GM18861 (cell line): ENCODE data around the gene ATXN10.
"Not testable (repeated sequence)": the region's sequence is repeated elsewhere in the genome, so short reads cannot be mapped to it uniquely, and the experiment has no call there.

Source experiments
- ATAC-seq: cut with Tn5 transposase; IDR thresholded peaks from one replicate; pipeline ENCODE4 v1.9.1; 2021; ENCODE audit not compliant: unreplicated experiment

Gene ATXN10

DNA sequence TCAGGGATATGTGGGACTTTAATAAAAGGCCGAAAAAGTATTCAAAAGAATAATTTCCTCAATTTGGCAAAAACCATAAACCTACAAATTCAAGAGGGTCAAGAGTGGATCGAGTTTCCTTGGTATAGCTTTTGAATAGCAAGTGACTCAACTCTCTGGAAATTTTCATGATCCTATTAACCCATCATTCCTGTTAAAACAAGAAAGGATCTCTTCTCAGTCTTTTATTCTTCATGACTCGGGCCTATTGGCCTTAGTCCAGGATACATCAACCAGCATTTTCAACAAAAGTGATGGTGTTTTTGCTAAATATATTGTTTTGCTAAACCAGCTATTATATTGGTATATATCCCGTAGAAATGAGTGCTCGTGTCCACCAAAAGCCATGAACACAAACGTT is 110.3 kb downstream of the ATXN10 start:
- no peak for ATAC-seq

DNA sequence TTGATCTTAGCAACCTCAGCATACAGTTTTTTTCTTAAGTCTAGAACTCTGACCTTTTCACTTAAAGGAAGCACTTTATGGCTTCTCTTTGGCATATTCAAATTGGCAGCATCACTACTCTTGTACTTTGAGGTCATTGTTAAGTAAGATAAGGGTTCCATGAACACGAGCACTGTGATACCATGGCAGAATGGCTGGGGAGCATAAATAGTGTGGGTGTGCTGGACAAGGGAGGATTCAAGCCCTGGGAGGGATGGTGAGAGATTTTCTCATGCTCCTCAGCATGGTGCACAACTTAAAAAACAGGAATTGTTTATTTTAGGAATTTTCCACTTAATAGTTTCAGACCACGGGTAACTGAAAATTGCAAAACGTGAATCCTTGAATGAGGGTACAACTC is 111.4 kb downstream of the ATXN10 start:
- ATAC-seq: no peak

DNA sequence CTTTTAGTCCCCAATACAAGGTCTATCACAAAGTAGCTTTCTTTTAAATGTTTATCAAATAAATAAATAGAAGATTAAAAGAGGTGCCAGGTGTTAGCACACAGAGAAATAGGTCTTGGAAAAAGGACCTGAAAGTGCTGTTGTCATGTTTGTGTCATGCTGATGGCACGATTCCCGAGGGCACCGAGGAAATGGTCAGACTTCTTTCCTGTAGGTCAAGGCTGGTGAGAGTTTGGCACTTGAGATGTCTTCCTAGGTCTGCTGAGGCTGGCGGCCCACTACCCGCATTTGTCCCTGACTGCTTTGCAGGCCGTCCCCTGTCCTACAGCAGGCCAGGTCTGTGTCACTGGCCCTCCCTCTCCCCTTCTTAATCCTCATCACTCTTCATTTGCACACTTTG is 112.1 kb downstream of the ATXN10 start:
- ATAC-seq: no peak

DNA sequence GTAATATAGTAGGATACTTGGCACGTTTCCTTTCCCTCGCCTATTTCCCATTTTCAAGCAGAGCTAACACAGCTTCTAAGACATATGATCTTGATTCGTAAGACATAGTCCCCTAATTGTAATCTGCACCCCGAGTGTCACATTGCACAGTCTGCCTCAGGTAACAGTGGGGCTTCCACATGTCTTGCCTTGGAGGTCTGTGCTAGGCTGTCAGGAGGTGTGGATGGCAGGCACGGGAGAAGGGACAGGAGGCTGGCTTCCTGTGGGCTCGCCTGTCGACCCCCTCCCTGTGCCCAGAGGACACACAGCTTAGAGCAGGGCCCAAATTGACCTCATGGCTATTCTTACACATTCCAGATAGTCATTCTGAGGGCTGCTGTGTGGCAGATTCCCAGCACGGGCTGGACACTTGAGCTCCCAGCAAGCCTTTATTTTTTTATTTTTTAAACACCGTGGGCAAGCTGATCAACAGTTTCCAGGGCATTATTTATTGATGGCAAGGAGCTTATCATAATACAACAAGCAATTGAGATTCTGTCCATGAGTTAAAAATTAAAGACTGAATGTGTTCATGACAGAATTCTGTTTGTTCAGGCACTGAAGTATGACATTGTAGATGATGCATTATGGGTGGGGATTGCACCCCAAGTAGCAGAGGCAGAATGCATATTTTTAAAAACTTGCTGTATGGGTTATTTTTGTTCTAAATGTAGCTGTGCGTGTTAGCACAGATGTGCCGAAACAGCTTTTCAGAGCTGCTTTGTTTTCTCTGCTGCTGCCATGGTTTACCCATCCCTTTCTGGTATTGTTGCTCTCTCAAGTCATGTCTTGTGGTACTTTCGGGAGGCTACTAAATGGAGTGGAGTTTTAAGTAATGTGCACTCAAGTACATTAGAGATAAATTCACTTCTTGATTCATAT is 113.0 kb downstream of the ATXN10 start:
- no peak for ATAC-seq

DNA sequence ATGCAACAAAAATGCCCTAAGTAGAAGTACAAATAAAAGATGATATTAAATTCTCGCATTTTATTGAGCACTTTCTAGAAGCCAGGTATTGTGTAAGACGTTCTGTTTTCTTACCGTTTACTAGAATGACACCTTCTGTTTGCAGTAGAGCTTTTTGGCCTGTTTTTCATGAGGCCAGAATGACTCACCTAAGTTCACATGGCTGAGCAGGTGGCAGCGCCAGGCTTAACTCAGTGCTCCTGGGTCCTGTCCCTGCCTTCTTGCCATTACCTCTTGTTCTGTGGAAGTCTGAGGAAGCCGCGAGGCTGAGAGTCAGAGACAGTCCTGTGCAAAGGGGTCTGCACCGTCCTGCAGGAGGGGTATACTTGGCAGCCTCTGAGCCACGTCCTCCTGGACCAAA is 113.8 kb downstream of the ATXN10 start:
- ATAC-seq: no peak

DNA sequence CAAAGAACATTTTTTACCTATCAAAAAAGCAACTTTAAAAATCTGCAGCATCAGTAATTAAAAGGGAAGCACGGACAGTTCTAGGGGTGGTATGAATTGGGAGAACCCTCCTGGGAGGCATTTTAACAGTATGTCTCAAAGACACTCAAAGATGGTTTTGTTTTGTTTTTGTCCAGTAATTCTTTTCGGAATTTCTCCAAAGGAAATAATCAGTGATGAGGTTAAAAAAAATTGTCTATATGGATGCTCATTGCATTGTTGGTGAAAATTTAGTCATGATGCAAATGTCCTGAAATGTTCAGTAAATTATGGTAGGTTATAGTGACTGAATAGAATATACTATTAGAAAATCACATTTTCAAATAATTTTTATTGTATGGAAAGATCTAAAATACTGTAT is 115.1 kb downstream of the ATXN10 start:
- ATAC-seq: no peak

DNA sequence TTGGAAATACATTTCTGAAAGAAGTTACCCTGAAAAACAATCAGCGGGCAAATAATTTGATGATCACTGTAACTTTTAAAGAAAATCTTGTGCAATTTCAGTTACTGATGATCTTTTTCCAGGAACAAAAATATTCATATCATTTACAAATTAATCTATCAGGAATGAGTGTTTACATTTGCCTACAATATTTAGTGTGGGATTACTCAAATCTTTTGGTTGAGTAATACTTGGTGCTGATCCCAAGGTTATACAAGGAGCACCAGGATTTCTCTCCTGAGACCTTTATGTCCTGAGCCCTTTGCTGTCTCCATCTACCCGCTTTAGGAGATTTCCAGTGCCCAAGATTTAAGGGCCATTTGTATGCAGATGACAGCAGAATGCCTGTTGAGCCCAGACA is 116.1 kb downstream of the ATXN10 start:
- ATAC-seq: no peak

DNA sequence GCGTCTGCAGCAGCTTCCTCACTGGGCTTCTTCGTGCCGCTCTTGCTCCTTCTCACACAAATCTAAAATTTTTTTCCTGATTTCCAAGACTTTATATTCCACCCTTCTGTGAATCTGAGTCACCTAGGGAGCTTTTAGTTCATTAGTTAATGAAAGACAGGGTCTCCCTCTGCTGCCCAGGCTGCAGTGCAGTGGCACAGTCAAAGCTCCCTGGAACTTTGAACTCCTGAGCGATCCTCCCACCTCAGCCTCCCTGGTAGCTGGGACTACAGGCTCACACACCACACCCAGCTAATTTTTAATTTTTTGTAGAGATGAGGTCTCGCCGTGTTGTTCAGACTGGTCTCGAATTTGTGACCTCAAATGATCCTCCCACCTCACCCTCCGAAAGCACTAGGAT is 116.9 kb downstream of the ATXN10 start:
- ATAC-seq: no peak

DNA sequence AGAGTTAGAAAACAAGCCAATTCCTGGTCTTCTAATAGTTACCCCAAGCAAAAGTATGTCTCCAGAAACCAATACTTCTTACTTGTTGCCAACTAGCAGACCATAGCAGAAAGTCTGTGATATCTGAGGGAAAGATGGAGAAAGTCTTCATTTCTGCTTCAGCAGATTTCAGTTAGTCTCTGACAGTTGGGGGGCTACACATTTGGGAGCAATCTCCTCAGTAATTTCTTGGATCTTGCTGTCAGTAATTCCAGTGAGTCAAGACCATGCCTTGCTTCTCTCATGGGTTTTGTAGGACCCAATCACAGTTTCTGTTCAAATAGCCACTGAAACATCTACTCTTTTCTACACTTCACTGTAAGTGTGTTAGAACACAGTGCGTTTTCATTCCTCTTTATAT is 118.8 kb downstream of the ATXN10 start:
- ATAC-seq: no peak

DNA sequence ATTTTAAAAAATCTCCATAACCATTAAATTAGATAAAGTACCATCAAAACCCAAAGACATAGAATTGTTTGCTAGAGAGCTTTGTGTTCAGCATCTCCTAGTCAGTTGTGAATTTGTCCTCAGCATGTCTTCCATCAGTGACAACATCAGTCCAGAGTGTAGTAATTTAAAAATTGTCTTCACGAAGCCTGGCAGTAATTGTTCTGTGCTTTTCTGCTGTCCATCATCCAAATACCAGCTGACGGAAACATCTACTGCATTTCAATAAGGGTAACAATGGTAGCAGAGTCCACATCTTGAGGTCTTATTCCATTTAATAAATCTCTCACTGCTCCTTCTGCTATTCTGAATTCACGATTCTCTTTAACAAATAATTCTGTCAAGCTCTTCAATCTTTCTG is 121.5 kb downstream of the ATXN10 start:
- ATAC-seq: no peak

DNA sequence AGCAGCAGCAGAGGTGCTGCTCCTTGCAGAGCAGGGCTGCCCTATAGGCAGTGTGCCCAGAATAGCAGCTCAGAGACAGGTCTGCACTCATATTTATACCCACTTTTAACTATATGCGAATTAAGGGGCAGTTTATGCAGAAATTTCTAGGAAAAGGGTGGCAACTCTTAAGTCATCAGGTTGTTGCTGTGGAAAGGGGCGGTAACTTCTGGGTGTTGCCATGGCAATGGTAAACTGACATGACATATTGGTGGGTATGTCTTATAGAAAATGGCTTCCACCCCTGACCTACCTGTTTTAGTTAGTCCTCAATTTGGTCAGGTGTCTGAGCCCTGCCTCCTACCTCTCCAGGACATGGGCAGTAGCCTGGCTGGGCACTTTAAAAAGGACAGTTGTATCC is 122.3 kb downstream of the ATXN10 start:
- ATAC-seq: no peak

DNA sequence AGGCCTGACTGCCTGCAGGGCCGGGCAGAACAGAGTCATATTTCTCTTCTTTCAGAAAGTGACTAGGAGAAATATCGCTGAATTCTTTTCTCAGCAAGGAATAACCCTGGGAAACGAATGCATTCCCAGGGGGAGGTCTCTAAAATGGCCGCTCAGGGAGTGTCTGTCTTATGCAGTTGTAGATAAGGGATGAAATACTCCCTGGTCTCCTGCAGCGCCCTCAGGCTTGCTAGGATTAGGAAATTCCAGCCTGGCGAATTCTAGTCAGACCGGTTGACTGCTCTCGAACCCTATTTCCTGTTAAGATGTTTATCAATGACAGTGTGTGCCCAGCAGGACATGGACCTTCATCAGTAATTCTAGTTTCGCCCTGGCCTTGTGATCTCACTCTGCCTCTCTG is 124.4 kb downstream of the ATXN10 start:
- ATAC-seq: not testable (repeated sequence)

DNA sequence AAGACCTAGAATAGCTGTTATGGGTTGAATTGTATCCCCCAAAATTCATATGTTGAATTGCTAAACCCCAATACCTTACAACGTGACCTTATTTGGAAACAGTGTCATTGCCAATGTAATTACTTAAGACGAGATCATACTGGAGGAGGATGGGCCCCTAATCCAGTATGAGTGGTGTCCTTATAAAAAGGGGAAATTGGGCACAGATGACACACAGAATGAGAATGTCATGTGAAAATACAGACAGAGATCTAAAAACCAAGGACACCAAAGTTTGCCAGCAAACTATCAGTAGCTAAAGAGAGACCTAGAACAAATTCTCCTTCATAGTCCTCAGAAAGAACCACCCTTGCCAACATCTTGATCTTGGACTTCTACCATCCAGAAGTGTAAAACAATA is 127.7 kb downstream of the ATXN10 start:
- no peak for ATAC-seq

DNA sequence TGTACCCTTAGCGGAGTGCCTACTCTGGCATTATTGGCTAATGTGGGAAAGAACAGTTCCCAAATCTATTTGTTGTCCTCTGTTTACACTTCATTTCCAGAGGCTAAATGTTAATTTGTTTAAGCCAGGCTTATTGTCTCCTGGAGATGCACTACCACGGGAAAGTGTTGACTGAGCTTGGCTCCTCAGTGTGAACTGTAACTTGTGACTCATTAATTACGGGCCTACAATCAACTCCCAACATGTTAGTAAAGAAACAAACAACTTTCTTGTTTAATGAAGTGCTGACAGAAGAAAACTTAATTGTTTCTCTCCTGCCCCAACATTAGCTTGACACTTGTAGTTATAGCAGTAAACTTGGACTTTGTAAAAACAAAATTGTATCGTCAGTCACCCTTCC is 130.4 kb downstream of the ATXN10 start:
- ATAC-seq: no peak

DNA sequence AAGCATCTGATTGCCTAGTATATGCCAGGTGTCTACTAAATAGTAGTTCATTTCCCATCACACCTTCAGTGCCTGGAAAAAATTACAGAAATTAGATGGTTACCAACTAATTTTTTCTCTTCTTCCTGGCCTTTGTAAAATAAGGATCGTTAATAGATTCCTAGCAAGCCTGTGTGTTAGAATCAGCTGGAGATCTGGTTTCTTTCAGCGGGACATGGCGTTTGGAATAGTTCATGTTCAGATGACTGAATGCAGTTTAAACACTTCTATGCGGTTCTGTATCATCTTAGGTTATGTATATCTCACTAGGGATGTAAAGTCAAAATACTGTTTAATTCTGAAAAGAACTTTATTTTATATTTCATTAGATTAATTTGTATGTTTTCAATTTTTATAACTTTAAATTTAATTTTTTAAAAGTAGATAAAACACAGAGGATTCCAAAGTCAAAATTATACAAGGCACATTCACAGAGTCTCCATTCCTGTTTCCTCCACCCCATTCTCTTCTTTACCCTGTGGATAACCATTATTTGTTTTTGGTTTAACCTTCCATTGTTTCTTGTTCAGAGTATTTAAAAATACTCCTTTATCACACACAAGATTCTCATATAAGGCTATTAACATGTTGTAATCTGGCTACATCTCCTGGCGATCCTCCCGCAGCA is 132.8 kb downstream of the ATXN10 start:
- no peak for ATAC-seq

DNA sequence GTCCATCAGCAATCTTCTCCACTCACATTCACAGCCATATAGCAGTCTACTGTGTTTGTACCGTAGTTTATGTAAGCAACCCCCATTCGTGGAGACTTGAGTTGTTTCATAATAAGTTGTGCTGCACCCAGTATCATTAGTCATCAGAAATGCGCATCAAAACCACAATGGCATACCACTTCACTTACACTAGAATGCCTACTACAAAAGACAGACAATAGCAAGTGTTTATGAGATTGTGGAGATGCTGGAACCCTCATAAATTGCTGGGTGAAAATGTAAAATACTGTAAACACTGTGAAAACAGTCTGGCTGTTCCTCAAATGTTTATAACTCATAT is 133.3 kb downstream of the ATXN10 start:
- ATAC-seq: no peak

DNA sequence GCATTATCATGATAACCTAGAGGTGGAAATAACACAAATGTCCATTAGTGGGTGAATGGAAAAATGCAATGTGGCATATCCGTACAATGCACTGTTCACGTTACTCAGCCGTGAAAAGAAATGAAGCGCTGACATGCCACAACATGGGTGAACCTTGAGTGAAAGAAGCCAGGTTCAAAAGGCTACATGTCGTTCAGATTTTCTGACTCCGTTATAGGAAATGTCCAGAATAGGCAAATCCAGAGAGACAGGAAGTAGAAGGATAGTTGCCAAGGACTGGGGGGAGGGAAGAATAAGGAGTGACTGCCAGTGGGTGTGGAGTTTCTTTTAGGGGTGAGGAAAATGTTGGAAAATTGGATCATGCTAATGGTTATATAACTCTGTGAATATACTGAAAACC is 133.8 kb downstream of the ATXN10 start:
- ATAC-seq: no peak

DNA sequence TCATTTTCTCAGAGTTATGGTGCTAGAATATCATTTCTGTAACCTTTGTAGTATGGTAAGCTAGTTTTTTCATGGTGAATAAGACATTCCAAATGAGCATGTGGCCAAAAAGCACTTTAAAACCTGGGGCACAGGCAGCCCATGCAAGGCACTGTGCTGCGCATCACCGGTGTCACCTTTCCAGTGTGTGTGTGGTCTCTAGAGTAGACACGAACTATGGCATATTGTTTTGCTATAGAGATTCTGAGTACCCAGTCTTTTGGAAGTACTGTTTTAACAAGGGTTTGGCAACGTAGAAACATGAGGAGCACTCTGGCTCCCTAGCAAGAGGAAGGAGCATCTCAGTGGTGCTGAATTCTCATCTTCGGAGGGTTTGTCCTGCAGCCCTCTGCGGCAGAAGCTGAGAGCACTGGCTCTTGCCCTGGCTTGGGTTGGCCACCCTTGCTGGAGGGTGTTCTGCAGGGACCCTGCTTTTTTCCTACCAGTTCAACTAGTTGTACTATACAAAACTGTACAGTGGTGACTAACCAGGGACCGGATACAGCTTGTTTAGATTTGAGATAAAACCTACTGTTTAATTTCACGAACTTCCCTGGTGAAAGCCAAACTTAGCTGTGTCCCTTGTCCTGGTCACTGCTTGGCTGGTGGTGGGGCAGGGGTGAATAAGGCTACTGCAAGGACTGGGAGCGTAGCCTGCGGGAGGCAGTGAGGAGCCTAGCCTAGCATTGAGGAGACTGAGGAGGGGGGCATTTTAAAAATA is 135.7 kb downstream of the ATXN10 start:
- no peak for ATAC-seq

DNA sequence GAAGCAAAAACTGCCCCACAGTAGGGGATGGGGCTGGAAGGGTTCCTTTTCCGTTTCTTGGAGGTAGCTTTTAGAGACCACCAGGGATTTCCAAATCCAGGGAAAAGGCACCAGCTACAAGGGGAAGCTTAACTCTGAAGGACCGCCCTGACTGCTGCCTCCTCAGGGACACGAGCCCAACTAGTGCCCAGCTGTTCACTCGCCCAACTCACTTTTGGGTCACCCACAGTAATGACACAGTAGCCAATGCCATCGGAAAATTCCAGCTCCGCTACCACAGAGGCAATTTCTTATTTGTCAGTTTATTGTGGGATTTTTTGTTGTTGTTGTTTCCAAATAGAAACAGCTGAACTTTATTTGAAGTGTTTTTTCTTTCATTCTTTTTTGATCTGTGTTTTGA is 141.3 kb downstream of the ATXN10 start:
- ATAC-seq: no peak

DNA sequence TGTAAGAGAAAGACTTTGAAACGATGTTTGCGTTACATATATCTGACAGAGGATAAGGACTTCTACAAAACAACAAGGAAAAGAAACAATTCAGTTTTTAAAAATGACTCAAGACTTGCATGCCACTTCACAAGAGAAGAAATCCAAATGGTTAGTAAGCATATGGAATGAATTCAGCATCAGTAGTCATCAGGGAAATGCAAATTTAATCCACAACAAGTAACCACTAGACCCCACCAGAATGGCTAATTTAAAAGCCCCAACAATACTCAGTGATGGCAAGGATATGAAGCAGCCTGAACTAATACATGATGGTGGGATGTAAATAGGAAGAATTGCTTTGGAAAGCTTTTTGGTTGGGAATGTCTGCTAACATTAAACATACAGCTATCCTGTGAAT is 142.6 kb downstream of the ATXN10 start:
- ATAC-seq: no peak

DNA sequence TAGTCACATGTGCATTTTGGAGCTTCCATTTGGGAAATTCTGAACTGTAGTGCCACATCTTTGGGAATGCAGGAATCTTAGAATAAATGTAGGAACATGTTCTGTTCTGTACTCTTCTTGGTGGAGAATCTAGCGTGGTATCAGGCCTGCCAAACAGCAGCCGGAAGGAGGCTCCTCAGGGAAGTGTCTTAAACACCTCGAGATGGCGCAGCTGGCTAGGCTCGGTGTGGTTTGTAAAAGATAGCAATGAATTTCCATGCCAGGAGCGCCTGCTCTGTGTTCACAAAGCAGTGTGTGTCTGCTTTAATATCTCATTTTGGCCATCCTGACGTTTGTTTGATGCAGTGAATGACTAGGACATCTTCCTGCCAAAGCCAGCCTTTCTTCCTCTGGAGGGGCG is 145.1 kb downstream of the ATXN10 start:
- ATAC-seq: no peak
